ENCODE results near the gene PSKH1.
"Not testable (repeated sequence)": the region's sequence is repeated elsewhere in the genome, so short reads cannot be mapped to it uniquely, and the experiment has no call there.

PSKH1 gene

GRCh38 chr16:67888331-67888730, 4.7 kb upstream of the PSKH1 start:
- no peak for DNase-seq (ENCODE audit: low read depth)

DNA sequence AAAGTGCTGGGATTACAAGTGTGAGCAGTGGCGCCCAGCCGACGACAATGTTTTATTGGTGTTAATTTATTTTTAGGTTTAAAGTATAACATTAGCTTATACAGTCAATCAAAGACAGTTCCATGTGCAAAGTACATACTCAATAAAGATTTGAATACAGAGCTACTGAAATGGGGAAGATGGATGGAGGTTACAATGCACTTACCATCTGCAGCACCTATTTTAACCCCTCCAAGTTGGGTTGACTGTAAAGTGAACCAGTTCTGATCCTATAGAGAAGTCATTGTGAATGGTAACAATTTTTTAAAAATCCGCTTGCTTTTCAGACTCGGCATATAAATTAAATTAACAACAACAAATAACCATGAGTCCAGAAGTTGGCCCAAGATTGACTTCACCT, 679 bp upstream of the PSKH1 start:
- no peak for DNase-seq (ENCODE audit: low read depth)

- DNase-seq (ENCODE audit: low read depth) = no peak
Observed at GRCh38 chr16:67893743-67894399, 817 bp downstream of the PSKH1 start.

GRCh38 chr16:67897231-67897630, 4.2 kb downstream of the PSKH1 start:
- DNase-seq (ENCODE audit: low read depth) = no peak

- DNase-seq (ENCODE audit: low read depth) = no peak
Observed at GRCh38 chr16:67901734-67902133, 8.7 kb downstream of the PSKH1 start.

GRCh38 chr16:67902831-67903230, 9.8 kb downstream of the PSKH1 start:
- DNase-seq (ENCODE audit: low read depth) = no peak

- no peak for DNase-seq (ENCODE audit: low read depth)
Observed at GRCh38 chr16:67907397-67908180, 14.5 kb downstream of the PSKH1 start.

GRCh38 chr16:67909056-67909742, 16.1 kb downstream of the PSKH1 start:
- DNase-seq (ENCODE audit: low read depth) = no peak

DNA sequence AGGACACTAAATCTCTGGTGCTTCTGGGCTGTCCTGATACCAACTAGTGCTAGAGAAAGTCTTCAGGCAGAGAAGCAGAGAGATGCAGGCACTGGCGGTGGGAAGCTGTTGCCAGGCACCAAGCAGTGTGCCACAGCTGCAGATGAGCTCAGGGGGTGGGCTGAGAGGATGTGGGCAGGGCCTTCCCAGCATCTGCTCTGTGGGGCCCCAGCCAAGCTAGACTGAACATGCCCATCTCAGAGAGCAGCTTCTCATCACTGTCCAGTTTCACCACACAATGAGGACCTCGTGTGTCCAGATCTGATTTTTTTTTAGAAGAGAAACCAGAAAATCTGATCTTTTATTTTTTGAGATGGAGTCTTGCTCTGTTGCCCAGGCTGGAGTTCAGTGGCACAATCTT, 17.1 kb downstream of the PSKH1 start:
- no peak for DNase-seq (ENCODE audit: low read depth)

DNA sequence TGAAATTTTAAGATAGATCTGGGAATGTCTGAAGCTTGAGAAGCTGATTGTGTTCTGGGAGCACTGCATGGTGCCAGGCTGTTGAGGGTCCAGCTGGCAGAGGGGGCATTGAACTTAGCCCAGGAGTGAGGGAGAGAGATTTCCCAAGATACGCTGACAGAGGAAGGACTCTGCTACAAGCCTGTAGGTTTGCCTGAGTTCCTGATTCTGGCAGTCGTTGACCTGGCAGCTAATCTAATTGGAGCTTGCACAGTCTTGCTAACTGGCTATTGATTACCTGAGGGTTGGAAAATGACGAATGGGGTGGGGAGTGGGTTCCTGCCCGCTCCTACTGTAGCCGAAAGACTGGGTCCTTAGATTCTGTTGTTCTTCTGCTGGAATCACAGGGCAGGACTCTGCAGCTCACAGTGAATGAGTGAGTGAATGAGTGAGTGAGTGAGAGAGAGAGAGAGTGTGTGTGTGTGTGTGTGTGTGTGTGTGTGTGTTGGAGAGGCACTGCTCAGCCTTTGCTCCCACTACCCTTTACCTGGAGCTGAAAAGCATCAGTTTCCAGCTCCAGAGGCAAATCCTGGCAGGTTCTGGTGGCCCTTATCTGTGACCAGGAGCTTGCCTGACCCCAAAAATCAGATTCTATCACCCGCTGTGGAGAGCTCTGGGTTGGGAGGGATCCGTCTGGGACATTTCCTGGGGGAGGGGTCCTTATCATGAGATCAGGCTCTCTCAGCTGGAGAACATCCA, 21.9 kb downstream of the PSKH1 start:
- DNase-seq (ENCODE audit: low read depth) = no peak

- DNase-seq (ENCODE audit: low read depth) = not testable (repeated sequence)
Observed at GRCh38 chr16:67915496-67915769, 22.4 kb downstream of the PSKH1 start.

DNA sequence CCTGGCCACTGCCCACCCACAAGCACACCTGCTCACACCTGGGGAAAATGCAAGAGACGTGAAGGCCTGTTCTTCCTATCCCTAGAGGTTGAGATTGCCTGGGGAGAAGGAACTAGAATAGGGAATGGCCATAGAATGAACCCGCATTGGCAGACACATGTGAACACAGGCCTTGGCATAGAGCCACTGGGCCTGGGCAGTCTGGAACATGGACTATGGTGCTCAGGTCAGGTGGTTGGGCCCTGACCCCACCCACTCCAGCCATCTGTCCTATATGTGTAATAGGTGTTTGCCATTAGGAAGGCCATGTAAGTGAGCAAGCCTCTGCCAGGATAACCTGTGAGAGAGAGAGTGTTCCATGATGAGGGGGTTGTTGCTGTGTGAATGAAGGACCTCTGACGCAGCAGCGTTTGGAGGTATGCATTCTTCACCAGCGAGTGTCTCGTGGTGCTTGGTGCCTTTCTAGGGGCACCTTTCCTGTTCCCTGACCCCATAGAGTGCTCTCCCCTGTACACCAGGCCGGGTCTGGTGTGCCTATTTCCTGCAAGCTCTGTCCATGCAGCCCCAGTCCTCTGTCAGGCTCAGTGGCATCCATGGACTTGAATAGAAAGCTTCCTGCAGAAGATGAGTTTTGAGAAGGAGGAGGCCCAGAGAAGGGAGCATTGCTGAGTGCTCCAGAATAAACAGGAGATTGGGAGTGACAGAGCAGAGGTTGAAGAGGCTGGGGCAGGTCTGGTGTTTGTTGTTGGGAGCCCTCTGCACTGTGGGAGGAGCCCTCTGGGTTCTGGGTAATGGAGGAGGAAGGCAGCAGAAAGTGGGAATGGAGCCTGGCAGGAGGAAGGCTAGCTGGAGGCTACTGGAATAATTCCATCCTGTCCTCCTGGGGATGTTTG, 23.0 kb downstream of the PSKH1 start:
- no peak for DNase-seq (ENCODE audit: low read depth)

DNA sequence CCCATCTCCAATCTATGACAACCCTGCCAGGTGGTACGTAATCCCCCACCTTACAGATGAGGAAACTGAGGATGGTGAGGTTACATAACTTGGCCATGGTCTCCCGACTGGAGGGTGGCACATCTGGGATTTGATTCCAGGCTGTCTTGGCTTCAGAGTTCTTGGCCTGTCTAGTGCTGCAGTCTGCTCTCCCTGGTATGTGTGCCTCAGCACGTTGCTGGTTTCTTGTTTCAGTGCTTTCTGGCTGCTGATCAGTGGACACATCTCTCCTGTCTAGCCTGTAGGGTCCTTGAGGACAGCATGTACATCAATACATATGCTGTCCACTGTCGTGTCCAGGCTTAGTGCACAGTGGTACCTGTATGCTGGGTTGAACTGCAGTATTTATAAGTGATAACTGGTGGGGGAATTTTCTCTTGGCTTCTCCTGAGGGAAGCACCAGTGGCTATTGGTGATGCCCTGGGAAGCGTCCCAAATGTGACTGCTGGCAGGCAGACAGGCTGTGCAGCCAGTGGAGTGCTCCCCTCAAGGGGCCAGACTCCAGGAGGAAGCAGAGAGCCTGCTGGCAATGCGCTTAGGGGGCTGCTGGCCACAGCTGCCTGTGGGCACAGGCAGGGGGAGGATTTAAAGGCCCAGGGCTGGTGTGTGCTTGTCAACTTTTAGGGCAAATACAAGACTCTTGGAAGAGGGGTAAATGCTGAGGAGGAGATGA, 24.2 kb downstream of the PSKH1 start:
- DNase-seq (ENCODE audit: low read depth) = no peak

DNA sequence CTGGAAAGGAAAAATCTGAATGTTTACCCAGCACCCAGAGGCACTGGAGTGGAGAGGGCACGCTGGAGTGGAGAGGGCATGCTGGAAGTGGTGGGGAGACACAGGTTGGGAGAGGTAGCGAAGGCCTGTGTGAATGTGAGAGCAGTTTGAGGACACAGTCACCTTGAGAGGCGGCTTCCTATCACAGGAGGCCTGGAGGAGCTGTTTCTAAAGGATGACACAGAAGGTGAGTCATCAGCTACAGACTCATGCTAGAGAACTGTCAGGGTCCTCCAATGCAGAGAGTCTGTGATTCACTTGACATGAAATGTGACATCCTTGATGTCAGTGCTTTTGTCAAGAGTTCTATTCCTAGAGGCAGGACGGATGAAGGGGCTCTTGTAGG, 24.8 kb downstream of the PSKH1 start:
- no peak for DNase-seq (ENCODE audit: low read depth)

DNA sequence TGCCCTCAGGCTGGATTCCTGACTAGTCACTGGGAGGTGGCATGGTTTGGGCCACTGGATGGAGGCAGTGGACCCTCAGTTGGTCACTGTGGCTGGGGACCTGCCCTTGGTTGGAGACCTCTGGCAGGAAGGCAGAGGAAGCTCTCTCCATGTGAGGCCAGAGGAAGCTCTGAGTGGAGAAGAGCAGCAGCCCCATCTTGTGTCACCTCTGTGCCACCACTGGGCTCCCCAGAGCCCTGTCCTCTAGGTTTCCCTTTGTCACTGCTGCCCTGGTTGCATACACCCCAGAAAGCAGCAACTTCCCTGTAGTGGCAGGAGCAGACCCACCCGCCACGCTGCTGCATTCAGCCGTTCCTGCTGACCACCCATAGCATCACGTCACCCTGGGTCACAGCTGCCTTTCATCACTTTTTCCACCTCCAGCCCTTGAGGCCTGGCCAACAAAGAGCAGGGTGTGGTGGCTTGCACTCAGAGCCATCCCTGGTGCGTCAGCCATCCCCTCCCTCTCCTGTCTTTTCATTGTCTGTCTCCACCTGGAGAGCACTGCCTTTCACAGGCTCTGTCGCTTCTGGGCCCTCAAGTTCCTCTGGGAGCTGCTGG, 26.7 kb downstream of the PSKH1 start:
- DNase-seq (ENCODE audit: low read depth) = no peak

GRCh38 chr16:67922221-67922620, 29.2 kb downstream of the PSKH1 start:
- DNase-seq (ENCODE audit: low read depth) = no peak

- no peak for DNase-seq (ENCODE audit: low read depth)
Observed at GRCh38 chr16:67922740-67923139, 29.7 kb downstream of the PSKH1 start.

- no peak for DNase-seq (ENCODE audit: low read depth)
Observed at GRCh38 chr16:67923414-67924116, 30.5 kb downstream of the PSKH1 start.

DNA sequence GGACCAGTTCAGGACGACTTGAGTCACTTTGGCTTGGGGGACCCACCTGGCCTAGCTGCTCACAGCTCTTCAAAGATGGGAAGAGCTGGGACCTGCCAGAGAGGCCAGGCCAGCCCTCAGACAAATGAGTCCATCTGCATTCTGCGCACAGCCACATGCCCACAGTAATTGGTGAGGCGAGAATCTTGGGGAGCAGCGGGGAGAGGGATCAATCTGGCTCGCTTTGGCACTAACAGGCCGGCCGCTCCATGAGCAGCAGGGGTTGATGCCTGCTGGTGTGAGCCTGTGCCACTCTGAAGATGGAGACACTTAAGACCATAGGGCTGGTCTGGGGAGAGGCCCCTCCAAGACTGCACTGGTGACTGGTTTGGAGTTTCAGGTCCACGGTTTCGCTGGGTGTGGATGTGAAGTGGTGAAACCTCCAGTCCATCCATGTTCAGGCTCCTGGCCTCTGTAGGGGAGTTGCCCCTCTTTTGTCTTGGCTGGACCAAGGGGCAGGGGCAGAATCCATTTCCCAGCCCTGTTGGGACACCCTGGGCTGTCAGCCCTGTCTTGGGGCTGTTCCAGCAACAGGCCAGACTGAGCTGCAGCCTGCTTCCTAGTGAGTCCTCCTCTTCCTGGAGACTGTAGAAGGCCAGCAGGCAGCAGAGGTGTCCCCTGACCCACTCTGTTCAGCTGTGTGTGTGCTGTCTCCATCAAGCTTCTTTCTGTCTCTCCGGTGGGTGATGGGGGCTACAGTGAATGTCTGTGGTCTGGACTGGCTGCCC, 31.3 kb downstream of the PSKH1 start:
- DNase-seq (ENCODE audit: low read depth) = no peak

Data from activated T-cell treated with anti-CD3 and anti-CD28 coated beads for 1 hour (primary cell).